OCI-LY7 (cell line): ENCODE data around the gene RNF213.

Source experiments
- EZH2phosphoT487 ChIP-seq: fragments of 200-600 bp; sonication (generic); IDR thresholded peaks from 2 replicates; pipeline ENCODE4 v1.6.1; 2018; ENCODE audit warnings: low read depth, borderline replicate concordance, mild to moderate bottlenecking, mixed run types, antibody characterized with exemption, low read length, moderate library complexity, mixed read lengths
- TF ChIP-seq, protein P1 (sequence below): fragments of 200-600 bp; sonication (generic); conservative IDR thresholded peaks from 2 replicates; pipeline ENCODE4 v1.5.1; 2014; ENCODE audit warnings: mild to moderate bottlenecking, antibody characterized with exemption, low read length, moderate library complexity, mixed read lengths

DNA sequence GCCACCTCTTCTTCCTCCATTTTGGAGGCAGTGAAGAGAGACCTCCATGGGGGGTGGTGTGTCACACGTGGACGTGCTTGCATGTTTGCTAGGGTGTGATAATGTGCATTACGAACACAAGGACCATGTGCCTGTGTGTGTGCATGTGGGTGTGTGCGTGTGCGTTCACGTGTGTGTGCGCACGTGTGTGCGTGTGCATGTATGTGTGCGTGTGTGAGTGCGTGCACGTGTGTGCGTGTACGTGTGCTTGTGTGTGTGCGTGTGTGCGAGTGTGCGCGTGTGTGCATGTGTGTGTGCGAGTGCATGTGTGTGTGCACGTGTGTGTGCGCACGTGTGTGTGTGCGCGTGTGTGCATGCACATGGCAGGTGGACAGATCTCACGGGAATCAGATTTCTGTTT, 29.5 kb downstream of the RNF213 start:
- TF ChIP-seq, protein P1, sequence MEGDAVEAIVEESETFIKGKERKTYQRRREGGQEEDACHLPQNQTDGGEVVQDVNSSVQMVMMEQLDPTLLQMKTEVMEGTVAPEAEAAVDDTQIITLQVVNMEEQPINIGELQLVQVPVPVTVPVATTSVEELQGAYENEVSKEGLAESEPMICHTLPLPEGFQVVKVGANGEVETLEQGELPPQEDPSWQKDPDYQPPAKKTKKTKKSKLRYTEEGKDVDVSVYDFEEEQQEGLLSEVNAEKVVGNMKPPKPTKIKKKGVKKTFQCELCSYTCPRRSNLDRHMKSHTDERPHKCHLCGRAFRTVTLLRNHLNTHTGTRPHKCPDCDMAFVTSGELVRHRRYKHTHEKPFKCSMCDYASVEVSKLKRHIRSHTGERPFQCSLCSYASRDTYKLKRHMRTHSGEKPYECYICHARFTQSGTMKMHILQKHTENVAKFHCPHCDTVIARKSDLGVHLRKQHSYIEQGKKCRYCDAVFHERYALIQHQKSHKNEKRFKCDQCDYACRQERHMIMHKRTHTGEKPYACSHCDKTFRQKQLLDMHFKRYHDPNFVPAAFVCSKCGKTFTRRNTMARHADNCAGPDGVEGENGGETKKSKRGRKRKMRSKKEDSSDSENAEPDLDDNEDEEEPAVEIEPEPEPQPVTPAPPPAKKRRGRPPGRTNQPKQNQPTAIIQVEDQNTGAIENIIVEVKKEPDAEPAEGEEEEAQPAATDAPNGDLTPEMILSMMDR, result no peak
- no peak for TF ChIP-seq EZH2phosphoT487
